LNCAP (cell line): ENCODE results near the gene AKR1B1.
A peak's percentile ranks its signal among the peaks of the same experiment; 100 is the strongest.

Experiments used
- CTCF ChIP-seq: fragments of 450-650 bp; IDR thresholded peaks from 2 replicates; pipeline ENCODE4 v1.5.1; 2017; ENCODE audit warnings: mild to moderate bottlenecking

AKR1B1 gene

DNA sequence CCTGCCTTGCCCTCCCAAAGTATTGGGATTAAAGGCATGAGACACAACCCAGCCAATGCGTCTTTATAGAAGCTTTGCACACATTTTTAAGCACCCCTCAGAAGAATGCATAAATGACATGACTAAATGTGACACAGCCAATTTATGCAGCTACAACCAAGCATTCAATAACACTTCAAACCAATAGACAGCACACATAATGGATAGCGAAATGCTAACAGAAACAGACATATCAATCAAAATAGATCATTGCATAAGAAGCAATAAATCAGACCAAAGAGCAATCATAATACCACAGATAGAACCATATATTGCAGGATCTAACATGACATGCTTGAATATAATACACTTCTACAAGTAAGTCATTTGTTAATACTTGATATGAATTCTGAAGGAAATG lies 34.2 kb upstream of the AKR1B1 start:
- no peak for TF ChIP-seq CTCF

DNA sequence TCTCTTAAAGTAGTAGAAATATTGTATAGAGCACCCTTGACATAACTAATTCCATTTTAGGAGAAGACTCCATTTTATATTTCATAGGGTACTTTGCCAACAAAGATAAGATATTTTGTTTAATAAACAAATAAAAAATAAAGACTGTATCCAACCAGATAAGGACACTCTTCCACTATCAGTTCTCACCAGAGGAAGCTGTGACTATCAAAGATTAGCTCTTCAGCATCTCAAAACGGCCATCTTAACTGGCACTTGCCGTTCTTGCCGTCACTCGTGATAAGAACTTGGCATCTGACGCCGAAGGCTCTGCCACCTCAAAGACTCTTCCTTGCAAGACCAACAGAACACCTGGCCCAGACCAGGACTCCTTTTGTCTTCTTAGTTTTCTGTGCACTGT lies 26.3 kb upstream of the AKR1B1 start:
- TF ChIP-seq CTCF, result no peak

GRCh38 chr7:134483296-134483695 lies 24.4 kb upstream of the AKR1B1 start:
- TF ChIP-seq CTCF, result no peak

GRCh38 chr7:134482858-134483257 lies 24.0 kb upstream of the AKR1B1 start:
- no peak for TF ChIP-seq CTCF

- no peak for TF ChIP-seq CTCF
Measured at GRCh38 chr7:134481167-134481566, 22.3 kb upstream of the AKR1B1 start.

GRCh38 chr7:134480730-134481129 lies 21.8 kb upstream of the AKR1B1 start:
- TF ChIP-seq CTCF, result no peak

DNA sequence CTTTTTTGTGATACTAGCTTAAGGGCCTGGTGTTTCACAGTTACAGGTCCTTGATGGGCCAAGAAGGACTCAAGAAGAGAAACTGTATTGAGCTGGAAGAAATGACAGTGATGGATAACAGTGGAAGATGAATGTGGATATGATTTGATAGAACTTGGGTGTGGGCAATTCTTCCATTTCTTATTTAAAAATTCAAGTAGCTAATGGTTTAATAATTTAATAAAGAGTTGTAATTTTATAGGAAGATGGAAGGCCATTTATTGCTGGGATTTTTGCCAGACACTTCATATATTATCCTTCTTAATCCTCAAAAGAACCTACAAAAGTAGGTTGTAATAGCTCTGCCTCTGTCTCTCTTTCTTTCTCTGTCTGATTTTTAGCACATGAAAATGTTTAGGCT lies 21.3 kb upstream of the AKR1B1 start:
- no peak for TF ChIP-seq CTCF

DNA sequence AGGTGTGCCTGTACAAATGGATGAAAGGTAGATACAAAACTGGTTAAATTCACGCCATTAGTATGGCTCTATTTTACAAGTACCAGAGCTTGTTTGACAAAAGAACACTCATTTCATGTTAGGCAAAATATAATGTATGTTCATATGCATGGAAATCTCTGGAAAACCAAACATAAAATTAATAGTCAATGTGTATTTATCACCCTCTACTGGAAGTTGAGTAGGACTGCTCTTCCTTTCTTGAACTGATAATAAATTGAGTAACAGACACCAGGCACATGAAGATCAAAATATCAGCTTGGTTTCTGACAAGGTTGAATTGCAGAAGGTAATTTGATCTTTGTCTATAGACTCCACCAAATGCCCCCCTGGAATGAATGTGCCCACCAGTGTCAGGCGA lies 19.8 kb upstream of the AKR1B1 start:
- TF ChIP-seq CTCF, result peak; percentile 29; the same call in 1 of the 2 replicates
